Measurements from ENCODE around the gene SLC8A1.

GRCh38 chr2:40485318-40485717 is 33.4 kb upstream of the SLC8A1 start:
- TF ChIP-seq CTCF (conservative IDR thresholded peaks at IDR 0.05; ENCODE audit: low read length) = no peak
- TF ChIP-seq EZH2phosphoT487 (IDR thresholded peaks at IDR 0.05; ENCODE audit: borderline replicate concordance) = no peak
